Measurements from ENCODE around the gene HOMER2.
"Not testable (repeated sequence)": the region's sequence is repeated elsewhere in the genome, so short reads cannot be mapped to it uniquely, and the experiment has no call there.

Gene HOMER2

GRCh38 chr15:82830427-82831173, 121.9 kb downstream of the HOMER2 start:
- no peak for DNase-seq

- no peak for DNase-seq
Measured at GRCh38 chr15:82829234-82829633, 123.3 kb downstream of the HOMER2 start.

GRCh38 chr15:82828075-82828474, 124.4 kb downstream of the HOMER2 start:
- DNase-seq: no peak

GRCh38 chr15:82823049-82823448, 129.5 kb downstream of the HOMER2 start:
- DNase-seq: no peak

GRCh38 chr15:82821851-82822250, 130.7 kb downstream of the HOMER2 start:
- not testable (repeated sequence) for DNase-seq

- not testable (repeated sequence) for DNase-seq
Measured at GRCh38 chr15:82821396-82821795, 131.1 kb downstream of the HOMER2 start.

GRCh38 chr15:82820128-82820527, 132.4 kb downstream of the HOMER2 start:
- DNase-seq: no peak

- no peak for DNase-seq
Measured at GRCh38 chr15:82812994-82813393, 139.5 kb downstream of the HOMER2 start.

- no peak for DNase-seq
Measured at GRCh38 chr15:82810890-82811426, 141.6 kb downstream of the HOMER2 start.

- DNase-seq: no peak
Measured at GRCh38 chr15:82810061-82810889, 142.2 kb downstream of the HOMER2 start.

- peak; percentile 87 for DNase-seq
Measured at GRCh38 chr15:82809308-82810060, 143.0 kb downstream of the HOMER2 start, which contains the start of gene WHAMM. WHAMM (plus strand) TSS chr15:82809628; CDS start chr15:82809727, 99 bp downstream.

- no peak for DNase-seq
Measured at GRCh38 chr15:82808634-82809041, 143.9 kb downstream of the HOMER2 start.

- no peak for DNase-seq
Measured at GRCh38 chr15:82807920-82808633, 144.4 kb downstream of the HOMER2 start.

GRCh38 chr15:82805994-82806406, 146.5 kb downstream of the HOMER2 start, which contains the start of gene FSD2:
FSD2 (minus strand) TSS chr15:82806069; CDS start chr15:82787390, 18,679 bp downstream.
- DNase-seq: no peak

- no peak for DNase-seq
Measured at GRCh38 chr15:82804575-82804949, 148.0 kb downstream of the HOMER2 start.

GRCh38 chr15:82803793-82804574, 148.5 kb downstream of the HOMER2 start:
- no peak for DNase-seq

GRCh38 chr15:82802497-82802896, 150.0 kb downstream of the HOMER2 start:
- DNase-seq: no peak

- no peak for DNase-seq
Measured at GRCh38 chr15:82799183-82799841, 153.2 kb downstream of the HOMER2 start.
